Spleen (tissue), 7 donors: Measurements from ENCODE around the gene AUP1.

ENCODE experiments used
- POLR2A ChIP-seq, 3 donors: fragments of 450-650 bp; IDR thresholded peaks; one replicate each; pipeline ENCODE4 v1.5.1; 2017; ENCODE audit warnings: antibody characterized with exemption in 3 of 3, mild to moderate bottlenecking in 1 of 3
- POLR2AphosphoS5 ChIP-seq, 3 donors: sonication (generic); formaldehyde crosslinking; IDR thresholded peaks; one replicate each; pipeline ENCODE4 v1.5.1; 2017; ENCODE audit warnings: antibody characterized with exemption in 3 of 3
- TF ChIP-seq, protein P1 (sequence below), 11 experiments: fragments of 200-600 bp in 7 of 11; fragments of 450-650 bp in 4 of 11; sonication (generic) in 4 of 11; IDR thresholded peaks in 8 of 11; conservative IDR thresholded peaks in 3 of 11; 1 replicate in 7 of 11; 2 replicates in 4 of 11; pipeline versions ENCODE4 v1.4.0 to v1.8.0; 2016 to 2021; ENCODE audit warnings: antibody characterized with exemption in 11 of 11, inconsistent platforms in 4 of 11, mild to moderate bottlenecking in 1 of 11
- donor health status: DM: no; HTN: no; CAD: no; lungs with moderate emphysema.
- donor health status: DM: no; HTN: no; CAD: no.
- donor health status: DM: no; HTN: no; CAD: no.

DNA sequence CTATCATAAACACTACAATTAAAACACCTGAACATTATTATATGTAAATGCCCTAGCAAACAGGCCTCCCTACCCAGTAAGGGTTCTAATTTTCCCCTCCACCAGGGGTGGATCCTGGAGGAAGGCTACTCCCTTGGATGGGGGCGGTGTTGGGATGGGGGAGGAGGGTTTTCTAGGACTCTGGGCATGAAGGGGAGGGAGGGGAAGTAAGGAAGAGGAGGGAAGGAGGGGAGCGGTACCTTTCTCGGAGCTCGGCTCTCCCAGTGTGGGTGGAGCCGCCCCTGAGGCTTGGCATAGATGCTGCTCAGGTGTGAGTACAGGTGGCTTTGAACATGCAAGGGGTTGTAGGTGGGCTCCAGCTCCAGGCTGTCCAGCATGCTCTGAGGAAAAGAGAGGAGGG lies 30.4 kb upstream of the AUP1 start:
- TF ChIP-seq, protein P1, sequence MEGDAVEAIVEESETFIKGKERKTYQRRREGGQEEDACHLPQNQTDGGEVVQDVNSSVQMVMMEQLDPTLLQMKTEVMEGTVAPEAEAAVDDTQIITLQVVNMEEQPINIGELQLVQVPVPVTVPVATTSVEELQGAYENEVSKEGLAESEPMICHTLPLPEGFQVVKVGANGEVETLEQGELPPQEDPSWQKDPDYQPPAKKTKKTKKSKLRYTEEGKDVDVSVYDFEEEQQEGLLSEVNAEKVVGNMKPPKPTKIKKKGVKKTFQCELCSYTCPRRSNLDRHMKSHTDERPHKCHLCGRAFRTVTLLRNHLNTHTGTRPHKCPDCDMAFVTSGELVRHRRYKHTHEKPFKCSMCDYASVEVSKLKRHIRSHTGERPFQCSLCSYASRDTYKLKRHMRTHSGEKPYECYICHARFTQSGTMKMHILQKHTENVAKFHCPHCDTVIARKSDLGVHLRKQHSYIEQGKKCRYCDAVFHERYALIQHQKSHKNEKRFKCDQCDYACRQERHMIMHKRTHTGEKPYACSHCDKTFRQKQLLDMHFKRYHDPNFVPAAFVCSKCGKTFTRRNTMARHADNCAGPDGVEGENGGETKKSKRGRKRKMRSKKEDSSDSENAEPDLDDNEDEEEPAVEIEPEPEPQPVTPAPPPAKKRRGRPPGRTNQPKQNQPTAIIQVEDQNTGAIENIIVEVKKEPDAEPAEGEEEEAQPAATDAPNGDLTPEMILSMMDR (IDR thresholded peaks at IDR 0.05 in 8 of 11, conservative IDR thresholded peaks at IDR 0.05 in 3 of 11), result no peak
- TF ChIP-seq POLR2A (IDR thresholded peaks at IDR 0.05) (no peak), POLR2AphosphoS5 (IDR thresholded peaks at IDR 0.05) (no peak)
